ENCODE measurements around the gene NEURL1.

DNA sequence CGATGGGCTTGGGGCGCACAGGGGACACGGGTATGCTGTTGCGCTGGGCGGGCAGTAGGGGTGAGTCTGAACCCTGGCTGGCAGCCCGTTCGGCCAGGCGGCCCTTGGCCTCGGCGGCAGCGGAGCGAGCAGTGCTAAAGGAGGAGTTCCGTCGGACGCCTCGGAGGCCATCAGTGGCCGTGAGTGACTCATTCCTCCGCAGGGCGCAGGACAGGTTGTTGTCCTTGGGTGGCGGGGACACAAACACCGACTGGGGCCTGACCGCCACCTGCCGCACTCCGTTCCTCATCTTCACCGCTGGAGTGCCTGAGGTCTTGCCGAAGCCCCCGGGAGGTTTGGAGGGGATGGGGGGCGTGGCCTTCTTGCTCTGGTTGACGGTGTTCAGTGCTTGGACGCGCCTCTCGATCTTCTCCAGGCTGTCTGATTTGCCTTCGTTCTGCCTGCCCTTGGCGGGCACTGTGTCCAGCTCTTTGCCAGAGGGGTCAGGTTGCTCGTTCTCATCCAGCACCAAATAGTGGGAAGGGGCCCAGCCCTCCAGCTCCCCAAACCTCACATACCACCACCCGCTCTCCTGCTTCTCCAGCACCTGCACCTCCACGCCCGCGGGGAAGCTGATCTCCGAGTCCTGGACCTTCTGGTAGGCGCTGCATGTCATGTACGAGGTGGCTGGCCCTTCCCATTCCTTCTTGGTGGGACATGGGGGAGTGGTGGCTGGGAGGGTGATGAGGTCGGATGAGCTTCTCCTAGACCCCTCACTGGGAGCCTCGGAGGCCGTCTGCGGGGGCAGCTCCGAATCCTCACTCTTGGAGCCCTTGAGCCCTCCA is 108.7 kb downstream of the NEURL1 start:
- TF ChIP-seq, protein P1, sequence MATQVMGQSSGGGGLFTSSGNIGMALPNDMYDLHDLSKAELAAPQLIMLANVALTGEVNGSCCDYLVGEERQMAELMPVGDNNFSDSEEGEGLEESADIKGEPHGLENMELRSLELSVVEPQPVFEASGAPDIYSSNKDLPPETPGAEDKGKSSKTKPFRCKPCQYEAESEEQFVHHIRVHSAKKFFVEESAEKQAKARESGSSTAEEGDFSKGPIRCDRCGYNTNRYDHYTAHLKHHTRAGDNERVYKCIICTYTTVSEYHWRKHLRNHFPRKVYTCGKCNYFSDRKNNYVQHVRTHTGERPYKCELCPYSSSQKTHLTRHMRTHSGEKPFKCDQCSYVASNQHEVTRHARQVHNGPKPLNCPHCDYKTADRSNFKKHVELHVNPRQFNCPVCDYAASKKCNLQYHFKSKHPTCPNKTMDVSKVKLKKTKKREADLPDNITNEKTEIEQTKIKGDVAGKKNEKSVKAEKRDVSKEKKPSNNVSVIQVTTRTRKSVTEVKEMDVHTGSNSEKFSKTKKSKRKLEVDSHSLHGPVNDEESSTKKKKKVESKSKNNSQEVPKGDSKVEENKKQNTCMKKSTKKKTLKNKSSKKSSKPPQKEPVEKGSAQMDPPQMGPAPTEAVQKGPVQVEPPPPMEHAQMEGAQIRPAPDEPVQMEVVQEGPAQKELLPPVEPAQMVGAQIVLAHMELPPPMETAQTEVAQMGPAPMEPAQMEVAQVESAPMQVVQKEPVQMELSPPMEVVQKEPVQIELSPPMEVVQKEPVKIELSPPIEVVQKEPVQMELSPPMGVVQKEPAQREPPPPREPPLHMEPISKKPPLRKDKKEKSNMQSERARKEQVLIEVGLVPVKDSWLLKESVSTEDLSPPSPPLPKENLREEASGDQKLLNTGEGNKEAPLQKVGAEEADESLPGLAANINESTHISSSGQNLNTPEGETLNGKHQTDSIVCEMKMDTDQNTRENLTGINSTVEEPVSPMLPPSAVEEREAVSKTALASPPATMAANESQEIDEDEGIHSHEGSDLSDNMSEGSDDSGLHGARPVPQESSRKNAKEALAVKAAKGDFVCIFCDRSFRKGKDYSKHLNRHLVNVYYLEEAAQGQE (IDR thresholded peaks at IDR 0.05; ENCODE audit: insufficient read depth in 1 of 2, low read depth in 2 of 2, low read length in 2 of 2) = no peak
- TF ChIP-seq FOXP2 (optimal IDR thresholded peaks at IDR 0.05; ENCODE audit: borderline replicate concordance, extremely low read depth, extremely low read length, insufficient read depth) (no peak), SIN3A (IDR thresholded peaks at IDR 0.05; ENCODE audit: borderline replicate concordance, insufficient read depth, low read length) (no peak), TAF1 (IDR thresholded peaks at IDR 0.05; ENCODE audit: borderline replicate concordance, insufficient read depth, low read length) (no peak), POLR2AphosphoS5 (IDR thresholded peaks at IDR 0.05; ENCODE audit: low read depth, low read length) (no peak)
